GM19455 (cell line): ENCODE data around the gene NAGLU.

Source experiments
- ATAC-seq: cut with Tn5 transposase; IDR thresholded peaks from one replicate; pipeline ENCODE4 v1.9.1; 2021; ENCODE audit not compliant: unreplicated experiment

NAGLU gene

DNA sequence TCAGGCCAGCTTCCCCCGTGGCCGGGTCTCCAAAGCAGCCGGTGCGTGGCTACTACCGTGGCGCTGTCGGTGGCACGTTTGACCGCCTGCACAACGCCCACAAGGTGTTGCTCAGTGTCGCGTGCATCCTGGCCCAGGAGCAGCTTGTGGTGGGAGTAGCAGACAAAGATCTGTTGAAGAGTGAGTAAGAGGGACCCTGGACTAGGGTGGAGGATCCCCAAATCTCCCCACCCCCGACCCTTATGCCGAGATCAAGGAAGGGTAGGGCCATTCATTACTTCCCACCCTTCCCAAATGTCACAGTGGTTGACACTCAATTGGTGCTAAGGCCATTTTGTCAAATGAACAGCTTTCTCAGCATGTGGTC lies 27.1 kb downstream of the NAGLU start:
- ATAC-seq: no peak

GRCh38 chr17:42563543-42563942 lies 27.5 kb downstream of the NAGLU start:
- ATAC-seq: no peak

DNA sequence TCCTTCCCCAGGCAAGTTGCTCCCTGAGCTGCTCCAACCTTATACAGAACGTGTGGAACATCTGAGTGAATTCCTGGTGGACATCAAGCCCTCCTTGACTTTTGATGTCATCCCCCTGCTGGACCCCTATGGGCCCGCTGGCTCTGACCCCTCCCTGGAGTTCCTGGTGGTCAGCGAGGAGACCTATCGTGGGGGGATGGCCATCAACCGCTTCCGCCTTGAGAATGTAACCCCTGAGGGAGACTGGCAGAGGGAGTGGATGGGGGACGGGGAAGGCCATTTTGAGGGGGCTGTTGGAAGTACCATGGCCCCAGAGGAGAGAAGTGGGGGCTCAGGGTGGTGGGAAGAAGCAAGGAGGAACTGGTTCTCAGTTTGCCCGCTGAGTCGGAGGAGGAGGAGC lies 27.9 kb downstream of the NAGLU start:
- ATAC-seq: no peak

GRCh38 chr17:42564815-42565522 lies 28.9 kb downstream of the NAGLU start:
- ATAC-seq: no peak

DNA sequence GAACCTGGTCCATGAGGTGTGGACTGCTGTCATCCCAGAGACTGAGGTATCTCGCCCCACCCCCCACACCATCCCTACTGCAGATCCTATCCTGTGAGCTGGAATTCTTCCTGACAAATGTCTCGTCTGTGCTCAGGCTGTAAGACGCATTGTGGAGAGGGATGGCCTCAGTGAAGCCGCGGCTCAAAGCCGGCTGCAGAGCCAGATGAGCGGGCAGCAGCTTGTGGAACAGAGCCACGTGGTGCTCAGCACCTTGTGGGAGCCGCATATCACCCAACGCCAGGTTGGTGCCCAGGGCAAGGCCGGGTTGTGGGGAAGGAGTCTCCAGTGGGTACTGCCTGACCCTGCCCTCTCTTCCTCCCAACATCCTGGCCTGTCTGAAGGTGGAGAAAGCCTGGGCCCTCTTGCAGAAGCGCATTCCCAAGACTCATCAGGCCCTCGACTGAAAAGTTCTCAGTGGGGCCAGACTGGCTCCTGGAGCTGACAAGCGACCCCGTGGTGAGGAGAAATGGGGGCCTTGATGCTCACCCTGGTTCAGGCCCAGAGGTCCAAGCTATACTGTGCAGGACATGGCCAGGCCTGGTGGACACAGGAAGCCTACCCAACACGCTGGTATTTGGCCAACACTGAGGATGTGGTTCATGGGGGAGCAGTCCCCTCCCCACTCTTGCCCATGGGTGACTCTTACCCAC lies 29.6 kb downstream of the NAGLU start:
- ATAC-seq: no peak

GRCh38 chr17:42566215-42566882 lies 30.3 kb downstream of the NAGLU start:
- ATAC-seq: no peak

- peak; percentile 42 for ATAC-seq
These were observed 31.0 kb downstream of the NAGLU start, which contains the start of gene MLX for GRCh38 chr17:42566883-42567573. TSS of gene MLX (plus strand) at chr17:42567100. CDS start at chr17:42567125, 25 bp downstream.

DNA sequence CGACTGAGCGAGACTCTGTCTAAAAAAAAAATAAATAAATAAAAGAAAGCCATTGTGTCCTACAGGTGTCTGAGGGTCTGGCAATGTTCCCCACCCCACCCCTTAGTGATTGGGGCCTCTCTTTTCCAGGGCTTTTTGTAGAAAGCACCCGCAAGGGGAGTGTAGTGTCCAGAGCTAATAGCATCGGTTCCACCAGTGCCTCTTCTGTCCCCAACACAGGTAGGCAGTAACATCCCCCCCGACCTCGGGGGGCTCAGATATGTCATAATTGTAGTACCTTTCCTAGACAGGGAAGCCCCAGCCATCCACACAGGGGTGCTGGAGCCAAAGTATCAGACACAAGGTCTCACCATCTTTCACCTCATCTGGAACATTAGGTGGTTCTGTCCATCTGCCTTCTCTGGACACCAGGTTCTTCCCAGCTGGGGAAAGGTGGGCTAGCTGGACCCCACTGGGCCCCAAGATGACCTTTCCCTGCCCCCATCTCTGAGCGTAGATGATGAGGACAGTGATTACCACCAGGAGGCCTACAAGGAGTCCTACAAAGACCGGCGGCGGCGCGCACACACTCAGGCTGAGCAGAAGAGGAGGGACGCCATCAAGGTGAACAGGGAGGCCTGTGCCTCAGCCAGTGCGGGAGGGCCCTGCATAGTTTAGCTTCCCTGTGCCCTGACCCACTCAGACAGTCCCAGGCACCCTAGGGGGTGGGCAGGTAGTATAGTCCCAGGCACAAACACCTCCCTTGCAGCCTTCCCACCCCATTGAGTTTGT lies 32.5 kb downstream of the NAGLU start:
- ATAC-seq: no peak

- ATAC-seq: no peak
These were observed 35.6 kb downstream of the NAGLU start for GRCh38 chr17:42571435-42572225.

GRCh38 chr17:42573095-42573494 lies 37.1 kb downstream of the NAGLU start:
- ATAC-seq: no peak

DNA sequence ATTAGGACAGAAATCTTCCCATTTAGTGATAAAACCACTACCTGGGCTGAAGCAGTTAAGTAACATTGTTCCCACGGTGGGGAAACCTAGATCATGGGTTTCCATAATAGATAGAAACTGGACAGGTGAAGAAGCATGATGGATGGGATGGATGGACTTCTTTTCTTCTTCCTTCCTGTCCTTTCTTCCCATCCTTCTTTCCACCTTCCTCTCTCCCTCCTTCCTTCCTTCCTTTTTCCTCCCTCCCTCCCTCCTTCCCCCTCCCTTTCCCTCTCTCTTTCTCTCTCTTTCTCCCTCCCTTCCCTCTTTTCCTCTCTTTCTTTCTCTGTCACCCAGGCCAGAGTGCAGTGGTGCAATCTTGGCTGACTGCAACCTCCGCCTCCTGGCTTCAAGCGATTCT lies 38.4 kb downstream of the NAGLU start:
- ATAC-seq: no peak

- no peak for ATAC-seq
These were observed 41.1 kb downstream of the NAGLU start for GRCh38 chr17:42577140-42577531.

GRCh38 chr17:42577532-42578281 lies 41.7 kb downstream of the NAGLU start, which contains the start of gene PSMC3IP:
TSS of gene PSMC3IP (minus strand) at chr17:42577729. CDS start at chr17:42577686, 43 bp downstream.
- peak; percentile 65 for ATAC-seq

GRCh38 chr17:42578282-42578869 lies 42.3 kb downstream of the NAGLU start:
- ATAC-seq: peak; percentile 53

DNA sequence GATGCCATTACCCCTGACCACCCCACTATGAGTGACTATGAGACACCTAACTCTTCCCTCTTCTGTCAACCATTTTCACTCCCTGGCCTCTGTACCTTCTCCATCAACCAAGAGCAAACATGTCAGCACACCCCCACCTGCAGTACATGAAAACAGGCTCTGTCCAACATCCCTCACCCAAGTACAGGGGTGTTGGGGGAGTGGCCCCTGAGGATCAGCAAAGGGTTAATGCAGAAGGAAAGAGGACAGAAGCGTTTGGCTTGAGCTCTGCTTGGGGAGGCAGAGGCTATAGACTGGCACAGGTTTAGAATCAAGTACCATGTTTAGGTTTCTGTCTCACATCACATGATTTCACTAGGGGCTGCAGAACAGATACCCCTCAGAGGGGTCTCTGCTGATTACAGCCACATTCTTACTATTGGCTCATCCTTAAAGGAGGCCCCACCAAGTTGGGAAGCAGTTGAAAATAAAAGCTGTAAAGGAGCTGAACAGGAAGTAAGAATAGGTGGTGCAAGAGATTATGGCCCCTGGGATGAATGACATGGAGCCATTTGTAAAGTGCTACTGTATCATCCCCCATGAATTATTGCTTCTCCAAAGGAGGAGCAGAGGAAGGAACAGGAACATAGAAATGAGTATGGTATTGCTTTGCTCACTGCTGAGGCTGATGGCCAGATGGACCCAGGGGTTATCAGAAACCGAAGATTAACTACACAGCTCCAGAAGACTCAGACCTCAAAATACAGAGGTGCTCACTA lies 43.9 kb downstream of the NAGLU start:
- ATAC-seq: no peak

- ATAC-seq: no peak
These were observed 45.8 kb downstream of the NAGLU start for GRCh38 chr17:42581744-42582270.

- no peak for ATAC-seq
These were observed 48.8 kb downstream of the NAGLU start for GRCh38 chr17:42584880-42585279.

- ATAC-seq: no peak
These were observed 49.3 kb downstream of the NAGLU start for GRCh38 chr17:42585353-42585752.
